Fibroblast of the aortic adventitia (primary cell): ENCODE results near the gene CFAP126. TPM values are rescaled to one million over a fixed set of nuclear protein-coding genes. Genes with fewer than 3 reads are reported as not detected.
A peak's percentile ranks its signal among the peaks of the same experiment; 100 is the strongest.

Experiments used
- DNase-seq: peaks from one replicate; pipeline ENCODE4 v3.0.0-alpha.2; 2010; ENCODE audit warnings: low read depth
- H3K4me3 ChIP-seq: 2 replicates; pipeline ENCODE4 v1.5.1; 2011; ENCODE audit warnings: low read depth, mild to moderate bottlenecking, control low read depth, low read length, moderate library complexity
- CTCF ChIP-seq: IDR thresholded peaks from 2 replicates; pipeline ENCODE4 v1.5.1; 2011; ENCODE audit warnings: mild to moderate bottlenecking, low read length, control low read depth, inconsistent platforms; ENCODE audit not compliant: insufficient read depth
- total RNA-seq: library from RNA; depleted of rRNA; stranded (reverse); fragments of >200 nt; gene quantifications from 2 replicates; pipeline ENCODE4 v1.2.3, GENCODE V29; 2012; ENCODE audit warnings: low replicate concordance

Gene CFAP126
- total RNA-seq, 1 donor: not detected

GRCh38 chr1:161374373-161374772 lies 6.7 kb upstream of the CFAP126 start:
- peak; percentile 34 for DNase-seq
- no peak overlapping the region for H3K4me3 ChIP-seq
- peak; percentile 36 for TF ChIP-seq CTCF

- no peak for TF ChIP-seq CTCF
- DNase-seq: no peak
- H3K4me3 ChIP-seq: no peak overlapping the region
Observed at GRCh38 chr1:161373442-161373841, 5.8 kb upstream of the CFAP126 start.

GRCh38 chr1:161365207-161365606 lies 2.5 kb downstream of the CFAP126 start:
- DNase-seq: no peak
- TF ChIP-seq CTCF: no peak
- no peak overlapping the region for H3K4me3 ChIP-seq

GRCh38 chr1:161364332-161364731 lies 3.3 kb downstream of the CFAP126 start:
- DNase-seq: no peak
- H3K4me3 ChIP-seq: no peak overlapping the region
- TF ChIP-seq CTCF: no peak

GRCh38 chr1:161359291-161359690 lies 8.4 kb downstream of the CFAP126 start:
- no peak overlapping the region for H3K4me3 ChIP-seq
- no peak for DNase-seq
- TF ChIP-seq CTCF: no peak

GRCh38 chr1:161357073-161357472 lies 10.6 kb downstream of the CFAP126 start:
- no peak for DNase-seq
- no peak for TF ChIP-seq CTCF
- no peak overlapping the region for H3K4me3 ChIP-seq

GRCh38 chr1:161351482-161351881 lies 16.2 kb downstream of the CFAP126 start:
- no peak for DNase-seq
- H3K4me3 ChIP-seq: no peak overlapping the region
- TF ChIP-seq CTCF: no peak
